HG03060 (cell line): ENCODE results near the gene ENOX2.
"Not testable (repeated sequence)": the region's sequence is repeated elsewhere in the genome, so short reads cannot be mapped to it uniquely, and the experiment has no call there.

Experiments used
- ATAC-seq: cut with Tn5 transposase; IDR thresholded peaks from one replicate; pipeline ENCODE4 v1.9.1; 2021; ENCODE audit warnings: low read depth, moderate number of reproducible peaks; ENCODE audit not compliant: unreplicated experiment

Gene ENOX2

DNA sequence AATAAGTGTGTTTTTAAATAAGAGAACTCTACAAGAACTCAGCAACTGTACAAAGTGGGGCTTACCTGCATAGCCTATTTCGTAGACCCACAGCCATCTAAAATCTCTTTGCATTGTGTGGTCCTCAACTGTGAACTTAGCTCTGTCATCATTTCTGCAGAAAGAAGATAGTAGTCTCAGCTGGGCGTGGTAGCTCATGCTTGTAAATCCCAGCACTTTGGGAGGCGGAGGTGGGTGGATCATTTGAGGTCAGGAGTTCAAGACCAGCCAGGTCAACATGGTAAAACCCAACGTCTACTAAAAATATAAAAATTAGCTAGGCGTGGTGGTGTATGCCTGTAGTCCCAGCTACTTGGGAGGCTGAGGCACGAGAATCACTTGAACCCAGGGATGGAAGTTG lies 193.8 kb downstream of the ENOX2 start:
- ATAC-seq, result not testable (repeated sequence)

- no peak for ATAC-seq
Observed at GRCh38 chrX:130705591-130705990, 197.4 kb downstream of the ENOX2 start.

DNA sequence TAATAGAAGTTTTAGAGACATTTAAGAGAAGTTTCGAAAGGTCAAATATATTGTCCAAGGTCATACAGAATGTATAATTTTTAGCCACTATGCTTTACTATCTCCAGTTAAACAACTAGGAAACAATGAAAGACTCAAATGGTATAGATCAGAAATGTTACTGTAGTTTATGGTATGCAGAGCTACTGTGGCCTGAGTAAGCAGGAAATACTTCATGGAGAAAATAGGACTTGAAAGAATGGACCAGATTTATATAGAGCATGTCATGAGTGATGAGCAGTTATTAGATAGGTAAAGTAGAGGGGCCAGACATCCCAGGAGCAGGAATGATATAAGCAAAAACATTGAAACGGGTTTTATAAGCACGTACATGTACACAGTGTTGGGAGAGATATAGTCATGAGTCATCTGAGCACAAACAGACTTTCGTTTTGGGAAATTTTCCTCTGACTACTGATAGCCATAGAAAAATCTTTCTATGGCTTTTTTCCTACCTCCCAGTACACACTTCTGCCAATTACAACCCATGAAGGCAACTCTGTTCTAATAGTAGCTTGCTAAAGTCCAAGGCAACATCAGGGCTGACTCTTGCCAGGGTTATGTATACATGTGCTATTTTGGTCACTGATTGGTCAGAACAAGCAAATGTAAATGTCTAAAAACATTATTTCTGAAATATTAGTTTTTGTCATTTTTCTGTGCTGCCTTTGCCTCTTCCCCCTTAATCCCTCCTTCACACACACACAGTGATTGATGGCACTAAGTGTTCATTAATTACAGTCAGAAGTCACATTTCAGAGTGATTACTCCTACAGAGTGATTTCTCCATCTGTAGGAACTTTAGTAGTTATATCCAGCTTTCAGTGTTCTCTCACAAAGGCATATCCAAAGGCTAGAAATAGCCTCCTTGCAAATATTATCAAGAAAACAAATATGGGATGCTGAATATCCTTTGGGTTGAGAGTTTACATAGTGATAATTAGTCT lies 198.7 kb downstream of the ENOX2 start:
- no peak for ATAC-seq

- no peak for ATAC-seq
Observed at GRCh38 chrX:130702867-130703707, 199.9 kb downstream of the ENOX2 start.

DNA sequence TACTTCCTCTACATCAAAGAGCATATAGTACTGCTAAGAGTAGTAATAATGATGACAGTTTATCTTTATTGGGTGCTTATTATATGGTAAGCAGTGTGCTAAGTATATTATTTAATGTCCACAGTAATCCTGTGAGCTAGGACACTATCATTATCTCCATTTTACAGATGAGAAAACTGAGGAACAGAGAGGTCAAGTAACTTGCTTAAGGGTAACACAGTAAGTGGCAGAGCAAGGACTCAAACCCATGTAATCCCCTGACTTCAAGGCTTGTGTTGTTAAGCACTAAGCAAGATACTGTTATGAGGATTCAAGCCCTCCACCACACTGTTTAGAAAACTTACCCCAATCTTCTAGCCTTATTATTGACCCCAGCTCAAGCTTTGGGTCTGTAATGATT lies 202.4 kb downstream of the ENOX2 start:
- ATAC-seq, result no peak

GRCh38 chrX:130699618-130700017 lies 203.4 kb downstream of the ENOX2 start:
- ATAC-seq, result no peak

- ATAC-seq, result no peak
Observed at GRCh38 chrX:130696542-130696941, 206.5 kb downstream of the ENOX2 start.

- ATAC-seq, result no peak
Observed at GRCh38 chrX:130695931-130696330, 207.1 kb downstream of the ENOX2 start.

- no peak for ATAC-seq
Observed at GRCh38 chrX:130694983-130695382, 208.0 kb downstream of the ENOX2 start.

- ATAC-seq, result no peak
Observed at GRCh38 chrX:130691576-130691975, 211.4 kb downstream of the ENOX2 start.

DNA sequence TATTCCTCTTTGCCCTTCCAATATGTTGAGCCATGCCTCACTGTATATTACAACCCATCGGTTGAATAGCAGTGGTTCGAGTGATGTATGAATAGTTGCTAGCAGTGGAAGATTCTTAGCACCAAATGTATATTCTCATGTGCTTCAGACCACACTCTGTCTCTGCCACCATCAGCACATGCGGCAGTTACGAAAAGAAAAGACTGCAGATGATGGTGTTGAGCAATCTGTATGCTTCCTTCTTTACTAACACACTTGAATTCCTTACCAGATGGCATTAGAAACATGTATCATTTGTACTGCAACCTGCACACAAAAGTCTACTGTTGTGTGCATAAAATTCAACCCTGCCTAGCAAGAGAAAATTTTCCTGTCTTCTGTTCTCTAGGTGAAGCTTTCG lies 214.6 kb downstream of the ENOX2 start:
- no peak for ATAC-seq

DNA sequence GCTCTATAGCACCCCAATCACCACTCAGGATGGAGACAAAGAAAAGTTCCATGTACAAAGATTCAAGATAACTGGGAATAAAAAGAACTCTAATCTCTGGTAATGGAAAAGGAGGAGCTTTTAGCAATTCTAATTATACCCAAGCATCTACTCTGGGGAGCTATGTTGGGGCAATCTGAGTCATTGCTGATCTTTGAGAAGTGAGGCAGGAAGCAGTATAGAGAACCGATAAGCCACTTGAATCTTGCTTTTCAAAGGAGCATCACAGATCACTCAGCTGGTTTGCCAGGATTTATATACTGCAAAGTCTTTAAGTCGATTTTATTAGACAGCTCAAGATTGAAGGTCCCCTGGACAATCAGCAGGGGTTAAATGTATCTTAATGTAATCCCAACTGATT lies 220.0 kb downstream of the ENOX2 start:
- ATAC-seq, result no peak

DNA sequence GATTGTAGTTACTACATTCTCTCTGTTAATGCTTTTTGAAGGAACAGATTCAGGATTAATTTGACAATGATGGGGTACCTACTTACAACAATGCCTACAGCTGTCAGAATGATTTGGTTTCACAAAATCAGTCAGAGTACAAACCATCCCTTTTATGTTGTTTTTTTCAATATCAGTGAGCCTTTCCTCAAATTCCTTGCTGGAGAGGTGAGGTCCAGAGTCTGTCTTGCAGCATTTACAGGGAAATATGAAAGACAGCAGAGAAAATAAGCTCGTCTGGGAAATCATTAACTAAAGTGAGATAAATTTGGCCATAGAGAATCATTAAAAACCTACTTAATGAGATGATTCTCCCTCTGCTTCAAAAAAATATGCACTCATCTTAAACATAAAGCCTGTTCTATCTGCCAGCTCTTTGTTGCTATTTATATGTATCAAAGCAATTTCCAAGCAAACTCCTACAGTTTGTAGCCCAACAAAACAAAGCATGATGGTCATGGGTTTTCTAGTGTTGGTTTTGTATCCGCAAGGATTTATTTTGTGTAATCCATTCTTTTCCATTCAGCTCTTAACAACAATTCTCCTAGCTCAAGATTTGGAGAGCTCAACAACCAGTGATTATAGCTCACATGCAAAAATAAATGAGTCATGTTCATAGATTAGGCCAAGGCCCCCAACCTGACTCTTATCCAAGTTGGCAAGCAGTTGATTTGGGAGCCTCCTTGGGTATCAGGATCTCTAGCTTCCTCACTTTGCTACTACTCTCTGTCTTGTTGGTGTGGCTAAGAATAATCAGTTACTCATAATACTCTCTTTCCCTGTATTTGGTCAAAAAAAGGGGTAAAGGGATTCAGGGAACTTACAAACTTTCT lies 222.6 kb downstream of the ENOX2 start:
- ATAC-seq, result no peak

GRCh38 chrX:130676861-130677260 lies 226.1 kb downstream of the ENOX2 start:
- no peak for ATAC-seq

DNA sequence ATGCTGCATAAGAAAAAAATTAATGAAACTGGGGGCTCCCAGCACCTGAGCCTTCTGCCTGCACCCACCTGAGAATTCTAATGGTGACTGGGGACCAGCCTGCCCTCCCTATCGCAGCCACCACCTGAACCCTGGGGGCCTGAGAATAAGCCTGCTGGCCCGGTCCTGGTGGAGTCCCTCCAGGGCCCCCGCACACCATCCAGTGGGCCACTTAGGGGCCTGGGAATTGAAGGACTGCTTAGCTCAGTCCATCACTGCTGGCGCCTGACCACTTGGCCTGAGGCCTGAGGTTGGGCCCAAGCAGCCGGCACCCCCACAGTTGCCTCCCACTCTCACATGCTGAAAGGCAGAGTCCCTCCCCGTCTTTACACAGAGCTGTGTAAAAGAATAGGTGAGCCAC lies 230.8 kb downstream of the ENOX2 start:
- ATAC-seq, result no peak

DNA sequence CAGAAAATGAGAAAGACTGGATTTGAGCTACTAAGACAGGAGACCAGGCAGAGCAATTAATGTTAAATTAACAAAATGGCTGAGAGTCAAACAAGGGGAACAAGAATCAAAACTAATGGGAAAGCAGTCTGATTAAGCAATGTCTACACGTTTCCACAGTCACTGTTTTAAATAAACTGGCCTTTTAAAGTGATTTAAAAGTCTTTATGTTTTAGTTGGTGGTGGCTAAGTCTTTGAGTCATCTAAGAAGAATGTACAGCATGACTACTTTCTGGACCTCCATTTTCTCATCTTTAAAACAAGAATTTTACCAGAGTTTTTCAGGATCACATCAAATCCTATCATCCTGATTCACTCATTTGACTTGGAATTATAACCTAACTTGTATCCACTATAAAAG lies 233.8 kb downstream of the ENOX2 start:
- no peak for ATAC-seq

GRCh38 chrX:130665263-130665662 lies 237.7 kb downstream of the ENOX2 start:
- no peak for ATAC-seq

DNA sequence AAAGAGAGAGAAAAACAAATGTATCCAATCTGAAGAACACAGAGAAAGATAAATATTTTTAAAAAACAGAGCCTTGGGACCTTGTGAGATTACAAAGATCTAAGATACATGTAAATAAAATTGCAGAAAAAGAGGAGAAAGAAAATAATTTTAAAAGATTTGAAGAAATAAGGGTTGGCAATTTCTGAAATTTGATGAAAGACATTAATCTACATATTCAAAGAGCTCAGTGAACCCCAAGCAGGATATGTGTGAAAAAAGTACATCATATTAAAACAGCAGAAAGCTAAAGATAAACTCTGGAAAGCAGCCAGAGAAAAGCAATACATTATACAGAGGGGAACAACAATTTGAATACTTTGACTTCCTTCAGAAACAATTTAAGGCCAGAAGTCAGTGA lies 244.7 kb downstream of the ENOX2 start:
- no peak for ATAC-seq

- ATAC-seq, result no peak
Observed at GRCh38 chrX:130654409-130654950, 248.5 kb downstream of the ENOX2 start.
